Measurements from ENCODE around the gene MRPL24. TPM values are rescaled to one million over a fixed set of nuclear protein-coding genes. Genes with fewer than 3 reads are reported as not detected.

Gene MRPL24
- total and polyA plus RNA-seq, 4 donors = 26.7 to 120 (median 79.5) TPM

DNA sequence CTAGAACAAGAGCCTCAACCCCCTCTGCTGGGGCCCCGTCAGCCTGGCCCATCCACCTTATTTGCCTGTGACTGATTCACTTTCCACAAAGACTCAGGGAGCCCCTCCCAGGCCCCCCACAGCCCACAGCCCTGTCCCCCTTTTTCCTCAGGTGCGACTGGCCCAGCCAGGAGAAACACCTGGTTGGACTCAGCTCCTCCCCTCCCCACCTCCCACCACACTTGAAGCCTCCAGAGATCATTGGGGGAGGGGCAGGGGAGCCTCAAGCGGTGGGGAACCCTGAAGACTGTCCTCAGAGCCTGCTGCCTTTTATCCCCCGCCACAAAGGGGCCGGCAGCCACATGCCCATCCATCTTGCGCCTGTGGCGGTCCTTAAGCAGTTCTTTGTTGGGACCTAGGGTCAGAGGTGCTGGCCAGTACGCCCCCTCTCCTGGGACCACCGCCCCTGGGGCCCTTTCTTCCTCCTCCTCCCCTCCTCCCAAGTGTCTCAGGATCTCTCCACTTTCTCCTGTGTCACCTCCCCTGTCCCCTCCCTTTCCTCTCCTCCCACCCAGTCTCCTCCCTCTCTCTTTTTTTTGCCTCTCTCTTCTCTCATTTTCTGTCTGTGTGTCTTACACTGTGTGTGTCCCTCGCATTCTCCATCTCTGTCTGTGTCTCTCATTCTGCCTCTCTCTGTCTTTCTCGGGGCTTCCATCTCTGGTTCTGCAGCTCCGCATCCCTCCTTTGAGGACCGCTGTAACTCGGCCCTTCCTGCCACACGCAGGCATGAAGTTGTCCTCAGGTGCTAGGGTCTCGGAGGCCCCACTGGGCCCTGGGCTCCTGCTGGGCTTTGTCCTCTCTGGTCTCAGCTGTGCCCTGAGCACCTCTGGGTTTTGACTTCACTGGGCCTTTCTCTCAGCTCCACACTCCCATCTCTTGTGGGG, 47.7 kb downstream of the MRPL24 start:
- ATAC-seq (ENCODE audit: insufficient read depth, low FRiP score) (no peak), DNase-seq (peak; percentile 77 to 91 (median 87))
- no peaks in the 10 kb centered on the region for H3K36me3 ChIP-seq (ENCODE audit: control insufficient read depth in 4 of 4, insufficient read depth in 4 of 4, low read length in 4 of 4)
- no peaks in the 10 kb centered on the region for H3K27me3 ChIP-seq (ENCODE audit: control insufficient read depth in 3 of 3, insufficient read depth in 3 of 3, low read length in 2 of 3)
- WGBS, 2 donors = 48 to 50% methylated on average over 16 of the region's 16 CpGs
- H3K9me3 ChIP-seq (ENCODE audit: control insufficient read depth in 4 of 4, insufficient read depth in 3 of 4, low read length in 3 of 4) = no peaks in the 10 kb centered on the region
- H3K4me3 ChIP-seq = no peak overlapping the region
- no peak for TF ChIP-seq CTCF (IDR thresholded peaks at IDR 0.05; ENCODE audit: control extremely low read depth, extremely low read depth)
- H3K4me1 ChIP-seq (ENCODE audit: control insufficient read depth in 5 of 5, insufficient read depth in 5 of 5, low read length in 5 of 5) = peaks cover 0 to 50% (median 7%) of the 10 kb centered on the region in 5 donors
- H3K9ac ChIP-seq (ENCODE audit: insufficient read depth in 1 of 2, low read length in 2 of 2) = no peak overlapping the region
- H3K27ac ChIP-seq (ENCODE audit: low read depth in 1 of 2, low read length in 1 of 2) = no peak overlapping the region

GRCh38 chr1:156692441-156692924, 48.4 kb downstream of the MRPL24 start:
- no peak overlapping the region for H3K9ac ChIP-seq (ENCODE audit: insufficient read depth in 1 of 2, low read length in 2 of 2)
- 5 to 7% methylated on average over 13 of the region's 13 CpGs for WGBS, 2 donors
- DNase-seq (peak in 1 of 3 donors; percentile 69), ATAC-seq (ENCODE audit: insufficient read depth, low FRiP score) (no peak)
- peaks cover 0 to 50% (median 7%) of the 10 kb centered on the region in 5 donors for H3K4me1 ChIP-seq (ENCODE audit: control insufficient read depth in 5 of 5, insufficient read depth in 5 of 5, low read length in 5 of 5)
- no peak for TF ChIP-seq CTCF (IDR thresholded peaks at IDR 0.05; ENCODE audit: control extremely low read depth, extremely low read depth)
- no peaks in the 10 kb centered on the region for H3K27me3 ChIP-seq (ENCODE audit: control insufficient read depth in 3 of 3, insufficient read depth in 3 of 3, low read length in 2 of 3)
- no peaks in the 10 kb centered on the region for H3K36me3 ChIP-seq (ENCODE audit: control insufficient read depth in 4 of 4, insufficient read depth in 4 of 4, low read length in 4 of 4)
- no peaks in the 10 kb centered on the region for H3K9me3 ChIP-seq (ENCODE audit: control insufficient read depth in 4 of 4, insufficient read depth in 3 of 4, low read length in 3 of 4)
- H3K4me3 ChIP-seq = no peak overlapping the region
- no peak overlapping the region for H3K27ac ChIP-seq (ENCODE audit: low read depth in 1 of 2, low read length in 1 of 2)

GRCh38 chr1:156691665-156692440, 49.0 kb downstream of the MRPL24 start:
- no peak for TF ChIP-seq CTCF (IDR thresholded peaks at IDR 0.05; ENCODE audit: control extremely low read depth, extremely low read depth)
- WGBS, 2 donors = 17 to 23% methylated on average over 20 of the region's 20 CpGs
- peak in 1 of 3 donors; percentile 45 for DNase-seq
- no peaks in the 10 kb centered on the region for H3K27me3 ChIP-seq (ENCODE audit: control insufficient read depth in 3 of 3, insufficient read depth in 3 of 3, low read length in 2 of 3)
- H3K9ac ChIP-seq (ENCODE audit: insufficient read depth in 1 of 2, low read length in 2 of 2) = no peak overlapping the region
- H3K4me3 ChIP-seq = no peak overlapping the region
- H3K4me1 ChIP-seq (ENCODE audit: control insufficient read depth in 5 of 5, insufficient read depth in 5 of 5, low read length in 5 of 5) = peaks cover 0 to 50% (median 7%) of the 10 kb centered on the region in 5 donors
- H3K27ac ChIP-seq (ENCODE audit: low read depth in 1 of 2, low read length in 1 of 2) = no peak overlapping the region
- ATAC-seq (ENCODE audit: insufficient read depth, low FRiP score) = no peak
- no peaks in the 10 kb centered on the region for H3K9me3 ChIP-seq (ENCODE audit: control insufficient read depth in 4 of 4, insufficient read depth in 3 of 4, low read length in 3 of 4)
- no peaks in the 10 kb centered on the region for H3K36me3 ChIP-seq (ENCODE audit: control insufficient read depth in 4 of 4, insufficient read depth in 4 of 4, low read length in 4 of 4)
